Thoracic aorta (tissue), 2 donors: Measurements from ENCODE around the gene IL31. TPM values are rescaled to one million over a fixed set of nuclear protein-coding genes. Genes with fewer than 3 reads are reported as not detected.

Experiments used
- ATAC-seq: fragments of 150-250 bp; one replicate; pipeline ENCODE4 v1.8.0; 2017; ENCODE audit warnings: low read depth; ENCODE audit not compliant: insufficient number of reproducible peaks, low FRiP score
- DNase-seq: peaks from one replicate; pipeline ENCODE4 v3.0.0-alpha.2; 2020; ENCODE audit warnings: low spot score
- H3K27ac ChIP-seq, 2 donors: fragments of 200-600 bp; sonication (generic); 1 replicate in 1 of 2; 2 replicates in 1 of 2; pipeline ENCODE4 v1.5.1; 2016; ENCODE audit warnings: mild to moderate bottlenecking in 2 of 2, moderate library complexity in 2 of 2
- H3K27me3 ChIP-seq: fragments of 200-600 bp; sonication (generic); replicated peaks from 2 replicates; pipeline ENCODE4 v1.6.0; 2016; ENCODE audit warnings: mild to moderate bottlenecking; ENCODE audit not compliant: insufficient read depth
- H3K36me3 ChIP-seq: fragments of 200-600 bp; sonication (generic); one replicate; pipeline ENCODE4 v1.5.1; 2016
- H3K4me1 ChIP-seq, 2 donors: fragments of 200-600 bp; sonication (generic); 1 replicate in 1 of 2; 2 replicates in 1 of 2; pipeline versions ENCODE4 v1.5.1 to v1.6.0; 2016; ENCODE audit warnings: low read depth in 2 of 2, mild to moderate bottlenecking in 1 of 2; ENCODE audit not compliant: control insufficient read depth in 1 of 2
- H3K4me3 ChIP-seq: fragments of 200-600 bp; sonication (generic); 2 replicates; pipeline ENCODE4 v1.5.1; 2016; ENCODE audit warnings: mild to moderate bottlenecking
- H3K9me3 ChIP-seq: fragments of 200-600 bp; sonication (generic); 2 replicates; pipeline ENCODE4 v1.5.1; 2016
- CTCF ChIP-seq: fragments of 200-600 bp; sonication (generic); IDR thresholded peaks from one replicate; pipeline ENCODE4 v1.5.1; 2019; ENCODE audit warnings: antibody characterized with exemption
- total RNA-seq, 2 donors: library from RNA; depleted of rRNA; stranded (reverse); fragments of >200 nt; gene quantifications; one replicate each; pipeline versions ENCODE4 v1.1.0 to v1.2.3, GENCODE V29; 2016

IL31 gene
- total RNA-seq, 2 donors from 2014 or later = not detected

- Histone ChIP-seq H3K9me3 (no peaks in the 10 kb centered on the region), H3K4me1 (peaks cover 3 to 7% of the 10 kb centered on the region in 2 donors), H3K4me3 (no peak overlapping the region), H3K27ac (no peak overlapping the region), H3K27me3 (no peaks in the 10 kb centered on the region), H3K36me3 (peaks cover 13% of the 10 kb centered on the region)
- TF ChIP-seq CTCF = no peak
- DNase-seq = no peak
- no peak for ATAC-seq
Measured at GRCh38 chr12:122123761-122124145, 50.3 kb downstream of the IL31 start.

GRCh38 chr12:122123051-122123760 is 50.8 kb downstream of the IL31 start:
- peak; percentile 77 for TF ChIP-seq CTCF
- no peaks in the 10 kb centered on the region for H3K27me3 ChIP-seq
- H3K27ac ChIP-seq = no peak overlapping the region
- ATAC-seq (no peak), DNase-seq (peak; percentile 40)
- no peaks in the 10 kb centered on the region for H3K9me3 ChIP-seq
- peak overlapping the region; percentile 39 for H3K4me3 ChIP-seq
- peaks cover 3 to 7% of the 10 kb centered on the region in 2 donors for H3K4me1 ChIP-seq
- H3K36me3 ChIP-seq = peaks cover 8% of the 10 kb centered on the region

Other genes with a start within 250 kb of the IL31 start
- gene BCL7A, start 152.3 kb downstream of the IL31 start, total RNA-seq = 10 to 100 TPM in 1 of 2 donors, 1 to 10 TPM in 1; 9.6 to 12.9 TPM
- 10 to 100 TPM; 35.5 to 50.3 TPM for gene MLXIP, start 95.5 kb downstream of the IL31 start, total RNA-seq
- gene LRRC43, start 8.9 kb upstream of the IL31 start, total RNA-seq = not detected
- 1 to 10 TPM in 1 of 2 donors, not detected in 1; 2.4 TPM for gene B3GNT4, start 29.5 kb upstream of the IL31 start, total RNA-seq
- 10 to 100 TPM; 34.7 to 48.8 TPM for gene DIABLO, start 51.8 kb upstream of the IL31 start, total RNA-seq
- gene VPS33A, start 92.3 kb upstream of the IL31 start, total RNA-seq = 10 to 100 TPM; 10.7 to 12.5 TPM
- gene CLIP1, start 248.4 kb upstream of the IL31 start, total RNA-seq = 100 to 1,000 TPM in 1 of 2 donors, 10 to 100 TPM in 1; 91.2 to 180 TPM